HepG2 (cell line): ENCODE measurements around the gene NRP1. TPM values are rescaled to one million over a fixed set of nuclear protein-coding genes. Genes with fewer than 3 reads are reported as not detected.
A peak's percentile ranks its signal among the peaks of the same experiment; 100 is the strongest.

ENCODE experiments used
- ATAC-seq: fragments of 200-7000 bp; cut with Tn5 transposase; 3 replicates; pipeline ENCODE4 v1.9.1; 2020; ENCODE audit warnings: mild to moderate bottlenecking, moderate library complexity
- BruUV-seq: library from RNA; stranded (reverse); fragments of 400-500 nt; replicated peaks from 2 replicates; lab custom pipeline; 2021; lab: Mats Ljungman, UMichigan
- CTCF ChIA-PET: fragments of 300-600 bp; formaldehyde crosslinking; extraction: SDS; loops from one replicate; lab custom pipeline; 2021; ENCODE audit warnings: low total read pairs, inconsistent platforms, low intra/inter-chr PET ratio; lab: Yijun Ruan, JAX
- POLR2A ChIA-PET: fragments of 350-600 bp; sonication (Branson Sonifier 250); formaldehyde crosslinking; loops from one replicate; lab custom pipeline; 2020; ENCODE audit warnings: antibody characterized with exemption, inconsistent platforms; lab: Yijun Ruan, JAX
- DNase-seq: peaks from one replicate; pipeline ENCODE4 v3.0.0-alpha.2; 2015; ENCODE audit warnings: low spot score
- FAIRE-seq: peaks from 3 replicates; lab custom pipeline; 2011; peaks lifted over from hg19 to GRCh38; lab: Jason Lieb, UNC
- H2AFZ ChIP-seq: one replicate; pipeline ENCODE4 v1.6.1; 2011; ENCODE audit warnings: low read length, inconsistent platforms
- H3K27ac ChIP-seq: fragments of 300-600 bp; 3 replicates; pipeline ENCODE4 v1.8.0; 2011; ENCODE audit warnings: mixed run types, mild to moderate bottlenecking, mixed read lengths, low read length, inconsistent platforms; ENCODE audit not compliant: insufficient read depth; ENCODE audit errors: extremely low read length
- H3K27me3 ChIP-seq, 2 experiments: fragments of 200-600 bp in 1 of 2; 2 replicates in 1 of 2; 3 replicates in 1 of 2; pipeline versions ENCODE4 v1.6.0 to v1.8.0; 2011; ENCODE audit warnings: low read length in 2 of 2, mild to moderate bottlenecking in 2 of 2, moderate library complexity in 2 of 2, inconsistent platforms in 1 of 2; ENCODE audit not compliant: insufficient read depth in 2 of 2, control insufficient read depth in 1 of 2
- H3K36me3 ChIP-seq, 2 experiments: fragments of 200-600 bp in 1 of 2; replicated peaks in 1 of 2; 2 replicates in 1 of 2; 3 replicates in 1 of 2; pipeline versions ENCODE4 v1.5.1 to v1.8.0; 2011; ENCODE audit warnings: low read length in 2 of 2, inconsistent platforms in 1 of 2; ENCODE audit not compliant: insufficient read depth in 2 of 2, control insufficient read depth in 1 of 2
- H3K4me1 ChIP-seq: 2 replicates; pipeline ENCODE4 v1.5.1; 2012; ENCODE audit warnings: low read length, inconsistent platforms; ENCODE audit not compliant: insufficient read depth
- H3K4me2 ChIP-seq: 2 replicates; pipeline ENCODE4 v1.6.0; 2011; ENCODE audit warnings: low read depth, low read length, inconsistent platforms
- H3K4me3 ChIP-seq, 3 experiments: fragments of 200-600 bp in 1 of 3; sonication (generic), shearing (Covaris generic) in 1 of 3; replicated peaks in 1 of 3; 2 replicates each; pipeline ENCODE4 v1.5.1; 2011 to 2016; ENCODE audit warnings: low read length in 3 of 3, inconsistent platforms in 2 of 3, low read depth in 2 of 3, mild to moderate bottlenecking in 2 of 3, control low read depth in 1 of 3, mixed read lengths in 1 of 3; ENCODE audit not compliant: insufficient read depth in 1 of 3
- H3K79me2 ChIP-seq: one replicate; pipeline ENCODE4 v1.6.1; 2011; ENCODE audit warnings: low read length, inconsistent platforms; ENCODE audit not compliant: insufficient read depth
- H3K9ac ChIP-seq: 2 replicates; pipeline ENCODE4 v1.6.0; 2011; ENCODE audit warnings: mild to moderate bottlenecking, low read depth, low read length, inconsistent platforms; ENCODE audit not compliant: insufficient read depth
- H3K9me3 ChIP-seq: 2 replicates; pipeline ENCODE4 v1.5.1; 2012; ENCODE audit warnings: mild to moderate bottlenecking, low read length
- H4K20me1 ChIP-seq: 2 replicates; pipeline ENCODE4 v1.6.0; 2011; ENCODE audit warnings: inconsistent platforms, mild to moderate bottlenecking, low read length, moderate library complexity; ENCODE audit not compliant: insufficient read depth
- BORCS8-MEF2B ChIP-seq: sonication (generic); formaldehyde crosslinking; IDR thresholded peaks from 2 replicates; pipeline ENCODE4 v1.8.0; 2022; ENCODE audit warnings: mild to moderate bottlenecking, missing genetic modification reagents
- DNMT3B ChIP-seq: conservative IDR thresholded peaks from 2 replicates; pipeline ENCODE4 v1.6.1; 2016; ENCODE audit warnings: missing biosample characterization, control low read depth
- EP300 ChIP-seq, 3 experiments: sonication (generic) in 1 of 3; formaldehyde crosslinking in 1 of 3; IDR thresholded peaks; 2 replicates each; pipeline versions ENCODE4 v1.5.1 to v1.6.1; 2011 to 2020; ENCODE audit warnings: low read depth in 2 of 3, low read length in 2 of 3, borderline replicate concordance in 1 of 3, improper control_type of control experiment in 1 of 3, mild to moderate bottlenecking in 1 of 3, missing genetic modification reagents in 1 of 3, moderate library complexity in 1 of 3
- FOXA3 ChIP-seq: IDR thresholded peaks from 2 replicates; pipeline ENCODE4 v1.6.1; 2016; ENCODE audit warnings: missing genetic modification reagents, missing compliant biosample characterization
- GATAD2A ChIP-seq: IDR thresholded peaks from 2 replicates; pipeline ENCODE4 v1.6.1; 2016
- HDAC1 ChIP-seq: sonication (generic); formaldehyde crosslinking; IDR thresholded peaks from 2 replicates; pipeline ENCODE4 v1.5.1; 2020; ENCODE audit warnings: mild to moderate bottlenecking, missing genetic modification reagents
- HMG20A ChIP-seq: IDR thresholded peaks from 2 replicates; pipeline ENCODE4 v1.6.1; 2016; ENCODE audit warnings: borderline replicate concordance
- KAT2B ChIP-seq: fragments of 150-350 bp; IDR thresholded peaks from 2 replicates; pipeline ENCODE4 v1.6.1; 2014; ENCODE audit warnings: low read depth, low read length, borderline replicate concordance
- MIER3 ChIP-seq: IDR thresholded peaks from 2 replicates; pipeline ENCODE4 v1.6.1; 2016; ENCODE audit warnings: missing compliant biosample characterization, borderline replicate concordance
- MIXL1 ChIP-seq: IDR thresholded peaks from 2 replicates; pipeline ENCODE4 v1.6.1; 2016
- NCOA2 ChIP-seq: sonication (generic); formaldehyde crosslinking; IDR thresholded peaks from 2 replicates; pipeline ENCODE4 v1.8.0; 2022; ENCODE audit warnings: inconsistent platforms
- ONECUT2 ChIP-seq: sonication (generic); formaldehyde crosslinking; IDR thresholded peaks from 2 replicates; pipeline ENCODE4 v1.4.0; 2020; ENCODE audit warnings: missing genetic modification reagents
- SMC3 ChIP-seq: IDR thresholded peaks from 2 replicates; pipeline ENCODE4 v1.6.1; 2011; ENCODE audit warnings: low read length, improper control_type of control experiment
- SOX13 ChIP-seq, 3 experiments: fragments of 450-650 bp in 1 of 3; sonication (generic) in 1 of 3; formaldehyde crosslinking in 1 of 3; IDR thresholded peaks in 2 of 3; conservative IDR thresholded peaks in 1 of 3; 2 replicates each; pipeline versions ENCODE4 v1.5.0 to v1.6.1; 2016 to 2020; ENCODE audit warnings: antibody characterized with exemption in 1 of 3, mild to moderate bottlenecking in 1 of 3, missing compliant biosample characterization in 1 of 3, missing genetic modification reagents in 1 of 3, moderate library complexity in 1 of 3
- SOX6 ChIP-seq, 2 experiments: fragments of 450-650 bp in 1 of 2; sonication (generic) in 1 of 2; formaldehyde crosslinking in 1 of 2; IDR thresholded peaks; 2 replicates each; pipeline versions ENCODE4 v1.4.0 to v1.6.1; 2017 to 2020; ENCODE audit warnings: antibody characterized with exemption in 1 of 2, mild to moderate bottlenecking in 1 of 2, missing genetic modification reagents in 1 of 2
- WGBS: methylation state at CpG from one replicate; pipeline ENCODE4 v1.1.6; 2017; ENCODE audit warnings: low lambda C conversion rate; 5-methylcytosine and 5-hydroxymethylcytosine counted together
- in situ Hi-C: cut with HindIII; loops from 2 replicates; pipeline ENCODE4 v1.10.0; 2017; ENCODE audit warnings: low pct_unique_long_range_greater_than_20kb; ENCODE audit not compliant: extremely low pct_ligation_motif_present
- intact Hi-C: fragments of 100-400 bp; cut with micrococcal nuclease; formaldehyde crosslinking; loops from one replicate; pipeline ENCODE4 v1.10.0; 2022; ENCODE audit not compliant: unreplicated experiment
- polyA plus RNA-seq, 8 experiments: library from polyadenylated mRNA; depleted of rRNA in 3 of 8; stranded (reverse) in 7 of 8; unstranded in 1 of 8; fragments of >200 nt; fragmentation: Illumina TruSeq in 4 of 8; extraction: Trizol in 4 of 8; gene quantifications; 2 replicates each; pipeline versions ENCODE4 v1.2.1 to v1.2.3, GENCODE V29; 2011 to 2016; ENCODE audit warnings: low read depth in 4 of 8, missing spikeins in 1 of 8, mixed read lengths in 1 of 8; ENCODE audit not compliant: insufficient read depth in 1 of 8
- total RNA-seq, 5 experiments: library from RNA; depleted of rRNA; stranded (reverse); fragments of >200 nt; fragmentation: Illumina TruSeq; extraction: Trizol; gene quantifications; 2 replicates each; pipeline ENCODE4 v1.2.3, GENCODE V29; 2016; ENCODE audit warnings: low read depth in 1 of 5
- TF ChIP-seq, protein P1 (sequence below): sonication (generic); formaldehyde crosslinking; IDR thresholded peaks from 2 replicates; pipeline ENCODE4 v1.4.0; 2020; ENCODE audit warnings: missing genetic modification reagents
- TF ChIP-seq, protein P2 (sequence below): IDR thresholded peaks from 2 replicates; pipeline ENCODE4 v1.4.0; 2020; ENCODE audit warnings: mild to moderate bottlenecking, missing genetic modification reagents

The NRP1 gene
- total and polyA plus RNA-seq, 2 of the 13 experiments (the other 11 are each of a cell fraction or from before 2014, with no cell fraction given) = 5.3 to 5.8 TPM

DNA sequence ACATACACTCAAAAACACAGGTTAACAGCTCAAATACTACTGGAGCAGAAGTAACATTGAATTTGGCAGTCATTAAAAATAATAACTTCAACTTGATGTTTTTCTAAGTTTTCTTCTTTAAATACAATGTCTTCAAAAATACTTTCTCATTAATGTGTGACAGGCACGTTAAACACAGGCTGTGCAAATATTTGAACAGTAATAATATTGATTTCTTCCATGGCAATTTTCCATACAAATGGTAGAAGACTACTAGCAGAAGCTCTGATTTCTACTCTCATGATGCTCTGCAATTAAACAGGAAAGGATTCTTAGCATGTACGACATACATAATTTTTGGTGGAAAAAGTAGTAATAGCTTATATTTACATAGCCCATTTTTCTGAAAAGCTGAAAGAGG lies 47.4 kb downstream of the NRP1 start:
- no peaks in the 10 kb centered on the region for H3K79me2 ChIP-seq
- in situ Hi-C loops = no loop called here
- H4K20me1 ChIP-seq = no peaks in the 10 kb centered on the region
- no peak overlapping the region for H3K4me3 ChIP-seq
- H3K36me3 ChIP-seq = no peaks in the 10 kb centered on the region
- no TSS peak for BruUV-seq
- intact Hi-C loops = no loop called here
- H3K27me3 ChIP-seq = no peaks in the 10 kb centered on the region
- DNase-seq (peak; percentile 51), FAIRE-seq (no peak), ATAC-seq (peak; percentile 90)
- no peaks in the 10 kb centered on the region for H3K9me3 ChIP-seq
- POLR2A ChIA-PET = interaction anchor here (1.8 kb wide), 1 partner anchor 91 kb away, joined by 7 read pairs; no protein-coding TSS in a partner anchor
- no peak overlapping the region for H2AFZ ChIP-seq
- no peak overlapping the region for H3K4me2 ChIP-seq
- H3K9ac ChIP-seq = no peak overlapping the region
- CTCF ChIA-PET = no interaction called here
- H3K4me1 ChIP-seq = peaks cover 47% of the 10 kb centered on the region
- WGBS = 22% methylated on average over 2 of the region's 2 CpGs
- no peak overlapping the region for H3K27ac ChIP-seq
- TF ChIP-seq DNMT3B (CRISPR knock-in tag) (peak; percentile 47; the same call in 1 of the 2 replicates), EP300 (IDR thresholded peaks at IDR 0.05; ENCODE audit: low read depth in 2 of 2, low read length in 2 of 2) (peak in 1 of 2 experiments; percentile 44; a peak in 1 of 4 replicates), EP300 (CRISPR knock-in tag; IDR thresholded peaks at IDR 0.05; ENCODE audit: borderline replicate concordance) (no peak), MIER3 (CRISPR knock-in tag) (peak; percentile 25; the same call in 1 of the 2 replicates), BORCS8-MEF2B (no peak), ONECUT2 (peak; percentile 93), MIXL1 (peak; percentile 79; the same call in 1 of the 2 replicates), KAT2B (peak; percentile 37; the same call in 1 of the 2 replicates), SMC3 (no peak), SOX6 (IDR thresholded peaks at IDR 0.05) (no peak), SOX6 (CRISPR knock-in tag; IDR thresholded peaks at IDR 0.05) (peak; percentile 47; the same call in 1 of the 2 replicates), HMG20A (CRISPR knock-in tag) (peak; percentile 78; the same call in 1 of the 2 replicates), NCOA2 (peak; percentile 52; the same call in 1 of the 2 replicates), GATAD2A (CRISPR knock-in tag) (peak; percentile 80), SOX13 (IDR thresholded peaks at IDR 0.05) (no peak), SOX13 (CRISPR knock-in tag; conservative IDR thresholded peaks at IDR 0.05 in 1 of 2, IDR thresholded peaks at IDR 0.05 in 1 of 2) (peak in 1 of 2 experiments; percentile 74; a peak in 2 of 4 replicates), FOXA3 (CRISPR knock-in tag) (peak; percentile 79), HDAC1 (CRISPR knock-in tag) (0 out of 2 replicates have a peak, but pooled peaks have one; percentile 41)
- TF ChIP-seq, protein P1, sequence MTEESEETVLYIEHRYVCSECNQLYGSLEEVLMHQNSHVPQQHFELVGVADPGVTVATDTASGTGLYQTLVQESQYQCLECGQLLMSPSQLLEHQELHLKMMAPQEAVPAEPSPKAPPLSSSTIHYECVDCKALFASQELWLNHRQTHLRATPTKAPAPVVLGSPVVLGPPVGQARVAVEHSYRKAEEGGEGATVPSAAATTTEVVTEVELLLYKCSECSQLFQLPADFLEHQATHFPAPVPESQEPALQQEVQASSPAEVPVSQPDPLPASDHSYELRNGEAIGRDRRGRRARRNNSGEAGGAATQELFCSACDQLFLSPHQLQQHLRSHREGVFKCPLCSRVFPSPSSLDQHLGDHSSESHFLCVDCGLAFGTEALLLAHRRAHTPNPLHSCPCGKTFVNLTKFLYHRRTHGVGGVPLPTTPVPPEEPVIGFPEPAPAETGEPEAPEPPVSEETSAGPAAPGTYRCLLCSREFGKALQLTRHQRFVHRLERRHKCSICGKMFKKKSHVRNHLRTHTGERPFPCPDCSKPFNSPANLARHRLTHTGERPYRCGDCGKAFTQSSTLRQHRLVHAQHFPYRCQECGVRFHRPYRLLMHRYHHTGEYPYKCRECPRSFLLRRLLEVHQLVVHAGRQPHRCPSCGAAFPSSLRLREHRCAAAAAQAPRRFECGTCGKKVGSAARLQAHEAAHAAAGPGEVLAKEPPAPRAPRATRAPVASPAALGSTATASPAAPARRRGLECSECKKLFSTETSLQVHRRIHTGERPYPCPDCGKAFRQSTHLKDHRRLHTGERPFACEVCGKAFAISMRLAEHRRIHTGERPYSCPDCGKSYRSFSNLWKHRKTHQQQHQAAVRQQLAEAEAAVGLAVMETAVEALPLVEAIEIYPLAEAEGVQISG (CRISPR knock-in tag) = no peak
- TF ChIP-seq, protein P2, sequence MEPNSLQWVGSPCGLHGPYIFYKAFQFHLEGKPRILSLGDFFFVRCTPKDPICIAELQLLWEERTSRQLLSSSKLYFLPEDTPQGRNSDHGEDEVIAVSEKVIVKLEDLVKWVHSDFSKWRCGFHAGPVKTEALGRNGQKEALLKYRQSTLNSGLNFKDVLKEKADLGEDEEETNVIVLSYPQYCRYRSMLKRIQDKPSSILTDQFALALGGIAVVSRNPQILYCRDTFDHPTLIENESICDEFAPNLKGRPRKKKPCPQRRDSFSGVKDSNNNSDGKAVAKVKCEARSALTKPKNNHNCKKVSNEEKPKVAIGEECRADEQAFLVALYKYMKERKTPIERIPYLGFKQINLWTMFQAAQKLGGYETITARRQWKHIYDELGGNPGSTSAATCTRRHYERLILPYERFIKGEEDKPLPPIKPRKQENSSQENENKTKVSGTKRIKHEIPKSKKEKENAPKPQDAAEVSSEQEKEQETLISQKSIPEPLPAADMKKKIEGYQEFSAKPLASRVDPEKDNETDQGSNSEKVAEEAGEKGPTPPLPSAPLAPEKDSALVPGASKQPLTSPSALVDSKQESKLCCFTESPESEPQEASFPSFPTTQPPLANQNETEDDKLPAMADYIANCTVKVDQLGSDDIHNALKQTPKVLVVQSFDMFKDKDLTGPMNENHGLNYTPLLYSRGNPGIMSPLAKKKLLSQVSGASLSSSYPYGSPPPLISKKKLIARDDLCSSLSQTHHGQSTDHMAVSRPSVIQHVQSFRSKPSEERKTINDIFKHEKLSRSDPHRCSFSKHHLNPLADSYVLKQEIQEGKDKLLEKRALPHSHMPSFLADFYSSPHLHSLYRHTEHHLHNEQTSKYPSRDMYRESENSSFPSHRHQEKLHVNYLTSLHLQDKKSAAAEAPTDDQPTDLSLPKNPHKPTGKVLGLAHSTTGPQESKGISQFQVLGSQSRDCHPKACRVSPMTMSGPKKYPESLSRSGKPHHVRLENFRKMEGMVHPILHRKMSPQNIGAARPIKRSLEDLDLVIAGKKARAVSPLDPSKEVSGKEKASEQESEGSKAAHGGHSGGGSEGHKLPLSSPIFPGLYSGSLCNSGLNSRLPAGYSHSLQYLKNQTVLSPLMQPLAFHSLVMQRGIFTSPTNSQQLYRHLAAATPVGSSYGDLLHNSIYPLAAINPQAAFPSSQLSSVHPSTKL = peak; percentile 82
